ENCODE data around the gene TLR1. TPM values are rescaled to one million over a fixed set of nuclear protein-coding genes. Genes with fewer than 3 reads are reported as not detected.

Gene TLR1
- polyA plus RNA-seq, 3 donors: 49.8 to 117 (median 62.2) TPM

DNA sequence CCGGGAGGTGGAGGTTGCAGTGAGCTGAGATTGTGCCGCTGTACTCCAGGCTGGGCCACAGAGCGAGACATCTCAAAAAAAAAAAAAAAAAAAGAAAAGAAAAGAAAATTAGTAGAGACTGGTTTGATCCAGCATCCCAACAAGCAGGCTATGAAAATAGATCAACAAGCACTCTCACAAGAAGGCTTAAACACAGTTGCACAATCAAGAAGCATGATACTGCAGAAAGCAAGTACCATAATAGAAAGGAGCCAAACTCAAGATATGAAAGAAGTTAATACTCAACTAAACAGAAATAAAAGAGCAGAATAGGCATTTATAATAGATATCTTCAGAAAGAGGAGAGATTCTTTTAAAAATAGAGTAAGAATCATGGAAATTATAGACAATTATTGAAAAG is 41.4 kb upstream of the TLR1 start:
- WGBS (ENCODE audit: insufficient coverage): no CpG with 5 or more reads among the region's 3 CpGs
- H3K4me1 ChIP-seq (ENCODE audit: control insufficient read depth in 1 of 2, insufficient read depth in 2 of 2, low read length in 2 of 2): peaks cover 13 to 16% of the 10 kb centered on the region in 2 donors
- no peaks in the 10 kb centered on the region for H3K9me3 ChIP-seq (replicated peaks in 1 of 2; ENCODE audit: control insufficient read depth in 1 of 2, insufficient read depth in 1 of 2, low read length in 2 of 2)
- Mint-ChIP-seq H3K27ac (peak overlapping the region; percentile 17 to 85 (median 61)), H3K36me3 (peaks cover 56 to 68% of the 10 kb centered on the region in 2 donors), H3K4me3 (no peak overlapping the region), H3K4me1 (peaks cover 35% of the 10 kb centered on the region), H3K27me3 (ENCODE audit: low read depth in 3 of 3) (no peaks in the 10 kb centered on the region), H3K9me3 (peaks cover 7 to 20% (median 14%) of the 10 kb centered on the region in 7 donors)
- H3K79me2 ChIP-seq (ENCODE audit: insufficient read depth, low read length): peaks cover 83% of the 10 kb centered on the region
- peaks cover 48% of the 10 kb centered on the region for H4K20me1 ChIP-seq (ENCODE audit: insufficient read depth, low read length)
- DNase-seq: peak in 1 of 3 donors; percentile 51
- intact Hi-C loops (cut with micrococcal nuclease): no loop called here
- H3K9ac ChIP-seq (ENCODE audit: insufficient read depth, low read length, poor library complexity, severe bottlenecking): no peak overlapping the region
- H3K4me3 ChIP-seq (replicated peaks in 1 of 3; ENCODE audit: low read depth in 2 of 3, low read length in 3 of 3): peak overlapping the region in 1 of 3 experiments; percentile 11
- H3K4me2 ChIP-seq (replicated peaks; ENCODE audit: extremely low read depth, low read length, poor library complexity, severe bottlenecking): no peak overlapping the region
- H2AFZ ChIP-seq (ENCODE audit: insufficient read depth, low read depth, low read length, poor library complexity, severe bottlenecking): no peak overlapping the region
- H3K27ac ChIP-seq (ENCODE audit: low read depth in 1 of 2, low read length in 2 of 2): peak overlapping the region in 1 of 2 donors; percentile 66
- H3K27me3 ChIP-seq (ENCODE audit: control insufficient read depth in 2 of 2, insufficient read depth in 2 of 2, low read length in 2 of 2): no peaks in the 10 kb centered on the region
- TF ChIP-seq, protein P1, sequence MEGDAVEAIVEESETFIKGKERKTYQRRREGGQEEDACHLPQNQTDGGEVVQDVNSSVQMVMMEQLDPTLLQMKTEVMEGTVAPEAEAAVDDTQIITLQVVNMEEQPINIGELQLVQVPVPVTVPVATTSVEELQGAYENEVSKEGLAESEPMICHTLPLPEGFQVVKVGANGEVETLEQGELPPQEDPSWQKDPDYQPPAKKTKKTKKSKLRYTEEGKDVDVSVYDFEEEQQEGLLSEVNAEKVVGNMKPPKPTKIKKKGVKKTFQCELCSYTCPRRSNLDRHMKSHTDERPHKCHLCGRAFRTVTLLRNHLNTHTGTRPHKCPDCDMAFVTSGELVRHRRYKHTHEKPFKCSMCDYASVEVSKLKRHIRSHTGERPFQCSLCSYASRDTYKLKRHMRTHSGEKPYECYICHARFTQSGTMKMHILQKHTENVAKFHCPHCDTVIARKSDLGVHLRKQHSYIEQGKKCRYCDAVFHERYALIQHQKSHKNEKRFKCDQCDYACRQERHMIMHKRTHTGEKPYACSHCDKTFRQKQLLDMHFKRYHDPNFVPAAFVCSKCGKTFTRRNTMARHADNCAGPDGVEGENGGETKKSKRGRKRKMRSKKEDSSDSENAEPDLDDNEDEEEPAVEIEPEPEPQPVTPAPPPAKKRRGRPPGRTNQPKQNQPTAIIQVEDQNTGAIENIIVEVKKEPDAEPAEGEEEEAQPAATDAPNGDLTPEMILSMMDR (IDR thresholded peaks at IDR 0.05): no peak
- peaks cover 20 to 38% of the 10 kb centered on the region in 2 donors for H3K36me3 ChIP-seq (replicated peaks in 1 of 2; ENCODE audit: control insufficient read depth in 1 of 2, insufficient read depth in 2 of 2, low read length in 2 of 2)

DNA sequence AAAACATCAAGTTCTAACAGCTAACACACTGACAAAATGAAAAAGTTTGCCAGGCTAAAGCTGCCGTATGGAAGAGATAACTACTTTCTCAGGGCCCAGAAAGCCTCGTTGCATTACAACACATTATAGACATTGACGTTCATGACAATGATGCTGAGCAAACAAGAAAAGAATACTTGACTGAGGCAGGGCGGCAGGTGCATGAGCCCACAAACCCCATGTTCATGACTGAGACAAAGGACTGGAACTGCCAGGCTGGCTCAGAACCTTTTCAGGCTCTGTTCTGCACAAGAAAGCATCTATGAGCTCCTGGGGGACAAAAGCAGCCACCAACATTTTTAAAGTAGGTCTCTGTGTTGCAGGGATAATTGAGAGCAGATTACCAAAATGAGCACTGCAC is 38.4 kb upstream of the TLR1 start:
- Histone ChIP-seq H3K79me2 (ENCODE audit: insufficient read depth, low read length) (peaks cover 90% of the 10 kb centered on the region), H3K36me3 (replicated peaks in 1 of 2; ENCODE audit: control insufficient read depth in 1 of 2, insufficient read depth in 2 of 2, low read length in 2 of 2) (peaks cover 20 to 54% of the 10 kb centered on the region in 2 donors), H3K27me3 (ENCODE audit: control insufficient read depth in 2 of 2, insufficient read depth in 2 of 2, low read length in 2 of 2) (no peaks in the 10 kb centered on the region), H3K4me2 (replicated peaks; ENCODE audit: extremely low read depth, low read length, poor library complexity, severe bottlenecking) (no peak overlapping the region), H3K4me3 (replicated peaks in 1 of 3; ENCODE audit: low read depth in 2 of 3, low read length in 3 of 3) (no peak overlapping the region), H3K9ac (ENCODE audit: insufficient read depth, low read length, poor library complexity, severe bottlenecking) (no peak overlapping the region), H2AFZ (ENCODE audit: insufficient read depth, low read depth, low read length, poor library complexity, severe bottlenecking) (no peak overlapping the region), H3K27ac (ENCODE audit: low read depth in 1 of 2, low read length in 2 of 2) (no peak overlapping the region), H4K20me1 (ENCODE audit: insufficient read depth, low read length) (peaks cover 67% of the 10 kb centered on the region), H3K9me3 (replicated peaks in 1 of 2; ENCODE audit: control insufficient read depth in 1 of 2, insufficient read depth in 1 of 2, low read length in 2 of 2) (no peaks in the 10 kb centered on the region), H3K4me1 (ENCODE audit: control insufficient read depth in 1 of 2, insufficient read depth in 2 of 2, low read length in 2 of 2) (peaks cover 13 to 21% of the 10 kb centered on the region in 2 donors)
- Mint-ChIP-seq H3K27ac (peak overlapping the region in 1 of 7 donors; percentile 24), H3K4me3 (no peak overlapping the region), H3K27me3 (ENCODE audit: low read depth in 3 of 3) (peaks cover 0 to 1% (median 0%) of the 10 kb centered on the region in 3 donors), H3K36me3 (peaks cover 43 to 65% of the 10 kb centered on the region in 2 donors), H3K9me3 (peaks cover 0 to 7% (median 3%) of the 10 kb centered on the region in 7 donors), H3K4me1 (peaks cover 31% of the 10 kb centered on the region)
- intact Hi-C loops (cut with micrococcal nuclease): no loop called here
- 95% methylated on average over 4 of the region's 4 CpGs for whole genome bisulfite sequencing (ENCODE audit: insufficient coverage)
- no peak for DNase-seq
- TF ChIP-seq, protein P1 (IDR thresholded peaks at IDR 0.05): no peak

Measured in CD14-positive monocyte (primary cell).